ENCODE data around the gene IFNLR1. TPM values are rescaled to one million over a fixed set of nuclear protein-coding genes. Genes with fewer than 3 reads are reported as not detected.

Gene IFNLR1
- polyA plus RNA-seq, 1 donor (not counting 4 experiments of a cell fraction or from before 2014, with no cell fraction given), result 3.4 TPM

- dilution Hi-C loops (cut with MboI; ENCODE audit: extremely low pct_ligation_motif_present, low sequenced_read_pairs), result no loop called here
- Histone ChIP-seq H3K27me3 (ENCODE audit: control insufficient read depth, extremely low read depth, insufficient read depth, low read length) (no peaks in the 10 kb centered on the region), H3K9me3 (ENCODE audit: control insufficient read depth, low read depth, low read length) (no peaks in the 10 kb centered on the region), H4K20me1 (ENCODE audit: control insufficient read depth, extremely low read depth, insufficient read depth, low read length) (no peaks in the 10 kb centered on the region), H3K36me3 (ENCODE audit: control insufficient read depth in 2 of 2, extremely low read depth in 1 of 2, insufficient read depth in 2 of 2, low read length in 2 of 2) (no peaks in the 10 kb centered on the region), H3K79me2 (ENCODE audit: control insufficient read depth, insufficient read depth, low read length) (no peaks in the 10 kb centered on the region), H3K4me2 (ENCODE audit: control insufficient read depth, extremely low read depth, insufficient read depth, low read depth, low read length) (peak overlapping the region; percentile 59), H3K27ac (ENCODE audit: control insufficient read depth, insufficient read depth, low read length) (peak overlapping the region; percentile 70), H3K4me1 (ENCODE audit: control insufficient read depth, extremely low read depth, insufficient read depth, low read length) (peaks cover 37% of the 10 kb centered on the region), H3K4me3 (ENCODE audit: control insufficient read depth in 2 of 3, extremely low read depth in 1 of 3, insufficient read depth in 2 of 3, low read depth in 1 of 3, low read length in 3 of 3) (peak overlapping the region in 1 of 3 experiments; percentile 17), H2AFZ (ENCODE audit: control insufficient read depth, low read length) (peak overlapping the region; percentile 62), H3K9ac (ENCODE audit: control insufficient read depth, extremely low read depth, insufficient read depth, low read length) (peak overlapping the region; percentile 56), H3K9me1 (ENCODE audit: control insufficient read depth, extremely low read depth, insufficient read depth, low read length) (peaks cover 2% of the 10 kb centered on the region)
- DNase-seq (ENCODE audit: low read depth, low spot score) (no peak), FAIRE-seq (peak; percentile 93)
- TF ChIP-seq CTCF (optimal IDR thresholded peaks at IDR 0.05 in 1 of 3, IDR thresholded peaks at IDR 0.05 in 1 of 3, conservative IDR thresholded peaks at IDR 0.05 in 1 of 3; ENCODE audit: extremely low read depth in 1 of 3, insufficient read depth in 2 of 3, low read length in 3 of 3), result no peak
- TF ChIP-seq EZH2 (IDR thresholded peaks at IDR 0.05; ENCODE audit: low read length), result no peak
These were observed 78.5 kb downstream of the IFNLR1 start for GRCh38 chr1:24108334-24109165.

- FAIRE-seq (no peak), DNase-seq (ENCODE audit: low read depth, low spot score) (no peak)
- Histone ChIP-seq H3K4me3 (ENCODE audit: control insufficient read depth in 2 of 3, extremely low read depth in 1 of 3, insufficient read depth in 2 of 3, low read depth in 1 of 3, low read length in 3 of 3) (no peak overlapping the region), H3K4me1 (ENCODE audit: control insufficient read depth, extremely low read depth, insufficient read depth, low read length) (peaks cover 37% of the 10 kb centered on the region), H3K79me2 (ENCODE audit: control insufficient read depth, insufficient read depth, low read length) (no peaks in the 10 kb centered on the region), H3K27ac (ENCODE audit: control insufficient read depth, insufficient read depth, low read length) (peak overlapping the region; percentile 70), H3K9me3 (ENCODE audit: control insufficient read depth, low read depth, low read length) (no peaks in the 10 kb centered on the region), H4K20me1 (ENCODE audit: control insufficient read depth, extremely low read depth, insufficient read depth, low read length) (no peaks in the 10 kb centered on the region), H3K36me3 (ENCODE audit: control insufficient read depth in 2 of 2, extremely low read depth in 1 of 2, insufficient read depth in 2 of 2, low read length in 2 of 2) (no peaks in the 10 kb centered on the region), H3K9me1 (ENCODE audit: control insufficient read depth, extremely low read depth, insufficient read depth, low read length) (peaks cover 2% of the 10 kb centered on the region), H3K27me3 (ENCODE audit: control insufficient read depth, extremely low read depth, insufficient read depth, low read length) (no peaks in the 10 kb centered on the region), H2AFZ (ENCODE audit: control insufficient read depth, low read length) (peak overlapping the region; percentile 55), H3K4me2 (ENCODE audit: control insufficient read depth, extremely low read depth, insufficient read depth, low read depth, low read length) (peak overlapping the region; percentile 59), H3K9ac (ENCODE audit: control insufficient read depth, extremely low read depth, insufficient read depth, low read length) (peak overlapping the region; percentile 56)
- no peak for TF ChIP-seq EZH2 (IDR thresholded peaks at IDR 0.05; ENCODE audit: low read length)
- no peak for TF ChIP-seq CTCF (optimal IDR thresholded peaks at IDR 0.05 in 1 of 3, IDR thresholded peaks at IDR 0.05 in 1 of 3, conservative IDR thresholded peaks at IDR 0.05 in 1 of 3; ENCODE audit: extremely low read depth in 1 of 3, insufficient read depth in 2 of 3, low read length in 3 of 3)
- dilution Hi-C loops (cut with MboI; ENCODE audit: extremely low pct_ligation_motif_present, low sequenced_read_pairs), result no loop called here
These were observed 79.5 kb downstream of the IFNLR1 start for GRCh38 chr1:24107462-24108138.
